ENCODE measurements around the gene FAM78A. TPM values are rescaled to one million over a fixed set of nuclear protein-coding genes. Genes with fewer than 3 reads are reported as not detected.

The FAM78A gene
- total RNA-seq, 2 experiments from 2014 or later, result 99.2 to 101 TPM

DNA sequence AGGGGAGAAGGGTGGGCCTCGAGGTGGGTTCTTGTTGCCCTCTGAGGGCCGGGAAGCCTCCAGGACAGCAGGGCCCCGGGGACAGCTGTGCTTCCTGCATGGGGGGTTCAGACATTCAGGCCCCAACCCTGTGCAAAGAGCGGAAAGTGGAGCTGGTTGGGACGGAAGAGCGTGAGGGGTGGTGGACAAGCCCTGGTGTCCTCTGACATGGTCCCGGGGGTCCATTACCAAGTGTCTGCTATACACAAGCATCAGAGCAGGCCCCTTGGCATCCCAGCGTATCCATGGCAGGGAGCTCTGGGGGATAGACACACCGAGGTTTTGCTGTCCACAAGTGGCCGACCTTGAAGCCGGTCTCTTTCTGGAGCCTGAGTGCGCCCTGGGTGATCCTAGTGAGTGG lies 22.5 kb upstream of the FAM78A start:
- no peaks in the 10 kb centered on the region for H3K36me3 Mint-ChIP-seq (ENCODE audit: low read depth)
- H3K4me1 Mint-ChIP-seq (ENCODE audit: low read depth), result no peaks in the 10 kb centered on the region
- H3K27ac Mint-ChIP-seq, result no peak overlapping the region
- H3K4me3 Mint-ChIP-seq, result no peak overlapping the region
- POLR2A ChIA-PET, result no interaction called here
- peaks cover 7% of the 10 kb centered on the region for H3K27me3 Mint-ChIP-seq (ENCODE audit: low read depth)
- CTCF ChIA-PET, result no interaction called here
- H3K9me3 Mint-ChIP-seq (ENCODE audit: insufficient read depth), result no peaks in the 10 kb centered on the region
- DNase-seq, result no peak
- no peak for ATAC-seq

DNA sequence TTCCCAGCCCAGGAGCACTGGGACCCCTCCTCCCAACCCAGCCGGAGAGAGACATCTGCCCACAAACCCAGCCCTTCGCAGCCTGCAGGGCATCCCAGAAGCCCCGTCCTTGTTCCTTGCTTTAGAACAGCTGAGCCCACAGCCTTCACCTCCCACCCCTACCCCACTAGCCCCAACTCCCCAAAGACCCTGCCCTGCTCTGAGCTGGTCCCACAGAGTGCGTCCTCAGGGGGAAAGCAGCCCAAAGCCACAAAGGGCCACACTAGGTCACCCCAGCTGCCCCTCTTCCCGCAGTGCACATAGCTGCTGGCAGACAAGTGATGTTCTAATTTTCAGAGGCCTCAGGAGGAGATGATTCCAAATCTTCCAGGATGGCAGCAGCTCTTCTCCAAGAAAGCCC lies 22.0 kb upstream of the FAM78A start:
- CTCF ChIA-PET, result interaction anchor here (0.8 kb wide), 1 partner anchor 38 kb away, joined by 3 read pairs; no protein-coding TSS in a partner anchor
- no peak for DNase-seq

GRCh38 chr9:131297903-131298302 lies 21.6 kb upstream of the FAM78A start:
- no peaks in the 10 kb centered on the region for H3K4me1 Mint-ChIP-seq (ENCODE audit: low read depth)
- no peaks in the 10 kb centered on the region for H3K9me3 Mint-ChIP-seq (ENCODE audit: insufficient read depth)
- ChIA-PET POLR2A (no interaction called here), CTCF (interaction anchor here (0.8 to 1.4 kb wide), 2 partner anchors 14 to 39 kb away, joined by 3 read pairs; no protein-coding TSS in a partner anchor)
- H3K27me3 Mint-ChIP-seq (ENCODE audit: low read depth), result peaks cover 7% of the 10 kb centered on the region
- DNase-seq, result no peak
- ATAC-seq, result no peak
- no peak overlapping the region for H3K4me3 Mint-ChIP-seq
- no peak overlapping the region for H3K27ac Mint-ChIP-seq
- H3K36me3 Mint-ChIP-seq (ENCODE audit: low read depth), result no peaks in the 10 kb centered on the region

More for the DNA sequence above, 22.0 kb upstream of the FAM78A start:
- ATAC-seq, result no peak
- Mint-ChIP-seq H3K36me3 (ENCODE audit: low read depth) (no peaks in the 10 kb centered on the region), H3K27ac (no peak overlapping the region), H3K27me3 (ENCODE audit: low read depth) (peaks cover 7% of the 10 kb centered on the region), H3K4me1 (ENCODE audit: low read depth) (no peaks in the 10 kb centered on the region), H3K9me3 (ENCODE audit: insufficient read depth) (no peaks in the 10 kb centered on the region), H3K4me3 (no peak overlapping the region)
- POLR2A ChIA-PET, result no interaction called here

- POLR2A ChIA-PET, result no interaction called here
- H3K27ac Mint-ChIP-seq, result no peak overlapping the region
- H3K27me3 Mint-ChIP-seq (ENCODE audit: low read depth), result peaks cover 7% of the 10 kb centered on the region
Observed at GRCh38 chr9:131296906-131297500, 20.7 kb upstream of the FAM78A start.

GRCh38 chr9:131296460-131296859 lies 20.1 kb upstream of the FAM78A start:
- Mint-ChIP-seq H3K4me1 (ENCODE audit: low read depth) (no peaks in the 10 kb centered on the region), H3K27me3 (ENCODE audit: low read depth) (peaks cover 7% of the 10 kb centered on the region), H3K4me3 (no peak overlapping the region), H3K27ac (no peak overlapping the region), H3K9me3 (ENCODE audit: insufficient read depth) (no peaks in the 10 kb centered on the region), H3K36me3 (ENCODE audit: low read depth) (no peaks in the 10 kb centered on the region)
- DNase-seq (no peak), ATAC-seq (no peak)
- ChIA-PET CTCF (no interaction called here), POLR2A (no interaction called here)

More at GRCh38 chr9:131296906-131297500, 20.7 kb upstream of the FAM78A start:
- Mint-ChIP-seq H3K36me3 (ENCODE audit: low read depth) (no peaks in the 10 kb centered on the region), H3K4me3 (no peak overlapping the region), H3K4me1 (ENCODE audit: low read depth) (no peaks in the 10 kb centered on the region), H3K9me3 (ENCODE audit: insufficient read depth) (no peaks in the 10 kb centered on the region)
- CTCF ChIA-PET, result interaction anchor here (1.4 kb wide), 1 partner anchor 13 kb away, joined by 3 read pairs; no protein-coding TSS in a partner anchor
- ATAC-seq, result no peak
- DNase-seq, result no peak

- DNase-seq, result no peak
- no peak for ATAC-seq
- Mint-ChIP-seq H3K9me3 (ENCODE audit: insufficient read depth) (no peaks in the 10 kb centered on the region), H3K27ac (no peak overlapping the region), H3K36me3 (ENCODE audit: low read depth) (no peaks in the 10 kb centered on the region), H3K4me1 (ENCODE audit: low read depth) (no peaks in the 10 kb centered on the region), H3K4me3 (no peak overlapping the region), H3K27me3 (ENCODE audit: low read depth) (peaks cover 7% of the 10 kb centered on the region)
- ChIA-PET CTCF (interaction anchor here (1.0 kb wide), 1 partner anchor 111 kb away, joined by 3 read pairs; no protein-coding TSS in a partner anchor), POLR2A (no interaction called here)
Observed at GRCh38 chr9:131292937-131293336, 16.6 kb upstream of the FAM78A start.

DNA sequence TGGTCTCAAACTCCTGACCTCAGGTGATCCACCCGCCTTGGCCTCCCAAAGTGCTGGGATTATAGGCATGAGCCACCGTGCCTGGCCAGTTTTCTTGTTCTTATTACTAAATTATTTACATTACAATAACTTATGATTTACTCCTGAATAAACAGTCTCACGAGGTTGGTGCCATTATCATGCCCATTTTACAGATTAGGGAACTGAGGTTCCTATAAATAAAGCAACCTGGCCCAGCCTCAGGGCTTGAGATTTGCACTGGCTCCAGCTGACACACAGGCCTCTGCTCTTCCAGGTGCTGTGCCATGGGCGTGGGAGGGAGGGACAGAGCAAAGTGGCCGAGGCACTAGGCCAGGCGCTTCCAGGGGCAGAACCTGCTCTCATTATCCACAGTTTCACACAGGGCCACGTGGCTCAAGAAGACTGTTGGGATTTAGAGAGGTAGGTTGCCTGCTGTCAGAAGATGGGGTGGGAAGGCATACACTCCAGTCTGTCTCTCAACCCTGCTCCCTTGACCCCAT lies 15.5 kb upstream of the FAM78A start:
- Mint-ChIP-seq H3K4me1 (ENCODE audit: low read depth) (no peaks in the 10 kb centered on the region), H3K27ac (no peak overlapping the region), H3K4me3 (no peak overlapping the region), H3K9me3 (ENCODE audit: insufficient read depth) (no peaks in the 10 kb centered on the region), H3K27me3 (ENCODE audit: low read depth) (peaks cover 7% of the 10 kb centered on the region), H3K36me3 (ENCODE audit: low read depth) (no peaks in the 10 kb centered on the region)
- CTCF ChIA-PET, result interaction anchor here (0.6 kb wide), 1 partner anchor 42 kb away, joined by 3 read pairs; no protein-coding TSS in a partner anchor
- ATAC-seq (no peak), DNase-seq (no peak)
- POLR2A ChIA-PET, result no interaction called here

- ChIA-PET POLR2A (no interaction called here), CTCF (no interaction called here)
- ATAC-seq (no peak), DNase-seq (no peak)
- Mint-ChIP-seq H3K27me3 (ENCODE audit: low read depth) (peaks cover 7% of the 10 kb centered on the region), H3K27ac (no peak overlapping the region), H3K36me3 (ENCODE audit: low read depth) (no peaks in the 10 kb centered on the region), H3K4me3 (no peak overlapping the region), H3K4me1 (ENCODE audit: low read depth) (no peaks in the 10 kb centered on the region), H3K9me3 (ENCODE audit: insufficient read depth) (no peaks in the 10 kb centered on the region)
Observed at GRCh38 chr9:131290767-131291370, 14.6 kb upstream of the FAM78A start.

- CTCF ChIA-PET, result interaction anchor here (1.2 to 2.1 kb wide), 2 partner anchors 33 to 46 kb away, joined by 3 to 7 read pairs; no protein-coding TSS in a partner anchor
- no peaks in the 10 kb centered on the region for H3K9me3 Mint-ChIP-seq (ENCODE audit: insufficient read depth)
- no peaks in the 10 kb centered on the region for H3K4me1 Mint-ChIP-seq (ENCODE audit: low read depth)
- no peak for DNase-seq
- H3K27me3 Mint-ChIP-seq (ENCODE audit: low read depth), result peaks cover 2% of the 10 kb centered on the region
- H3K27ac Mint-ChIP-seq, result no peak overlapping the region
- ATAC-seq, result no peak
- POLR2A ChIA-PET, result interaction anchor here (1.7 kb wide), 1 partner anchor 34 kb away, joined by 3 read pairs; no protein-coding TSS in a partner anchor
- H3K36me3 Mint-ChIP-seq (ENCODE audit: low read depth), result no peaks in the 10 kb centered on the region
- H3K4me3 Mint-ChIP-seq, result no peak overlapping the region
Observed at GRCh38 chr9:131290036-131290766, 13.9 kb upstream of the FAM78A start.

DNA sequence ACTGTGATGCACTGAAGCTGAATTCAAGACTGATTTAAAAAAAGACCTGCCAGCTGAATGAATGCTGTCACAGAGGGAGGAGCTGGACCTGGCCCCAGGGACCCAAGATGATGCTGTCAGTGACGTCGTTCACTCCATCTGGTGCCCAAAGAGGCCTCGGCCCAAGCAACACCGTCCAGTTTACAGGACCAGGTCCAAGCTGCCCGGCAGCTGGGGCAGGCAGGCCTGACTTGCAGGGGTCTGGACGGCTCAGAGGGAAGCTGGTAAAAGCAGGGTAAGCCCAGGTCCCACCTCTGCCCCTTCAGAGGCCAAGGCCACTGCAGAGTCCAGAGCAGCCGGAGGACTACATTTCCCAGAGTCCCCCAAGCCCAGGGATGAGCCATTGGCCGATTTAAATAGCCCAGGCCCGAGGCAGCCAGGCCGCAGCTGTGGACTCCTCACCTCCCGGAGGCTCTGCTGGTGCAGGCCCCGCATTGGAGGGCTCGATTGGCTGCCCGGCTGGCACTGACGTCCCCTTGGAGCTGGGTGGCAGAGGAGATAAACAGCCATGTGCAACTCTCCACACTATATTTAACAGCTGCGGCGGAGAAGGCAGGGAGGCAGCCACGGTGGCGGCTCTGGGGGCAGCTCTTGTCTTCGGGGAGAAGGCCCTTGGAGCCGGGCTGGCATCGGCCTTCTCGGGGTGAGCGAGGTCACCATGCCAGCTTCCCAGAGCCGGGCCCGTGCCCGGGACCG lies 13.2 kb upstream of the FAM78A start, which contains the start of gene PLPP7:
TSS of gene PLPP7 (plus strand) at position 423 of the 735 bp plus-strand sequence. CDS start at position 698, 275 bp downstream.
- no peaks in the 10 kb centered on the region for H3K36me3 Mint-ChIP-seq (ENCODE audit: low read depth)
- POLR2A ChIA-PET, result interaction anchor here (1.3 to 1.7 kb wide), 2 partner anchors 33 to 52 kb away, joined by 3 to 5 read pairs; no protein-coding TSS in a partner anchor

DNA sequence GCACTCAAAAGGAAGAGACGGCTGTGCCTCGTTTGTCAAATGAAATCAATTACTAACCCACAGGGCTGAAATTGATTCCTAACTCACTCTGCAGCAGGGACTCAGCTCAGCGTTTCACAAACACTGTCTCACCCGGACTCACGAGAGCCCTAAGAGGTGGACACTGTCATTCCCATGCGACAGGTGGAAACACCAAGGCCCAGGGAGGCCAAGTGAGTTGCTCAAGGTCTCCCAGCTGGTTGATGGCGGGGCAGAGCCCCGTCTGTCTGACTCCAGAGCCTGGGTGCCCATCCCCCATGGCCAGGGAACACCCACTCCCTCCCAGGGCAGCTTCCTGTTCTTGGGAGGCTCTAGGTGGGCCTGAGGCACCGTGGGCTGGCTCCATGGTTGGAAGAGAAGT lies 11.9 kb upstream of the FAM78A start:
- no peak for ATAC-seq
- Mint-ChIP-seq H3K4me3 (no peak overlapping the region), H3K27ac (no peak overlapping the region), H3K36me3 (ENCODE audit: low read depth) (no peaks in the 10 kb centered on the region), H3K27me3 (ENCODE audit: low read depth) (peaks cover 12% of the 10 kb centered on the region), H3K4me1 (ENCODE audit: low read depth) (peaks cover 2% of the 10 kb centered on the region), H3K9me3 (ENCODE audit: insufficient read depth) (no peaks in the 10 kb centered on the region)
- ChIA-PET CTCF (interaction anchor here (2.1 kb wide), 1 partner anchor 48 kb away, joined by 7 read pairs; no protein-coding TSS in a partner anchor), POLR2A (interaction anchor here (0.7 to 1.3 kb wide), 2 partner anchors 15 to 51 kb away, joined by 3 to 5 read pairs; no protein-coding TSS in a partner anchor)
- DNase-seq, result no peak

More for the DNA sequence above, 13.2 kb upstream of the FAM78A start, which contains the start of gene PLPP7:
- peak; percentile 20 for ATAC-seq
- no peaks in the 10 kb centered on the region for H3K9me3 Mint-ChIP-seq (ENCODE audit: insufficient read depth)
- H3K27ac Mint-ChIP-seq, result no peak within 1 kb of the TSS
- DNase-seq, result no peak
- H3K4me3 Mint-ChIP-seq, result no peak within 1 kb of the TSS
- CTCF ChIA-PET, result interaction anchor here (1.2 to 2.1 kb wide), 2 partner anchors 32 to 47 kb away, joined by 3 to 7 read pairs; no protein-coding TSS in a partner anchor
- H3K4me1 Mint-ChIP-seq (ENCODE audit: low read depth), result no peaks in the 10 kb centered on the region
- H3K27me3 Mint-ChIP-seq (ENCODE audit: low read depth), result peaks cover 1% of the 10 kb centered on the region

All from activated CD8-positive, alpha-beta T cell treated with anti-CD3 and anti-CD28 coated beads, Interleukin-2, amount 10 ng/mL, durations not matched to agents 7 days and 5 days (primary cell).